Mesodermal cell (in vitro differentiated cells): Measurements from ENCODE around the gene ALK.

ENCODE experiments used
- H3K27ac ChIP-seq: 2 replicates; pipeline ENCODE4 v1.7.0; 2013; ENCODE audit warnings: mild to moderate bottlenecking, low read depth, low read length, moderate library complexity; ENCODE audit not compliant: severe bottlenecking
- H3K36me3 ChIP-seq: 2 replicates; pipeline ENCODE4 v1.7.1; 2013; ENCODE audit warnings: mild to moderate bottlenecking, low read length, moderate library complexity; ENCODE audit not compliant: control insufficient read depth, insufficient read depth
- H3K4me1 ChIP-seq: one replicate; pipeline ENCODE4 v1.7.1; 2013; ENCODE audit warnings: mild to moderate bottlenecking, low read length; ENCODE audit not compliant: insufficient read depth, control insufficient read depth, poor library complexity, severe bottlenecking
- H3K4me3 ChIP-seq: 2 replicates; pipeline ENCODE4 v1.7.0; 2013; ENCODE audit warnings: low read length, control low read depth, mild to moderate bottlenecking; ENCODE audit not compliant: insufficient read depth, poor library complexity, severe bottlenecking; ENCODE audit errors: extremely low read depth
- H3K9me3 ChIP-seq: 2 replicates; pipeline ENCODE4 v1.7.1; 2013; ENCODE audit warnings: mild to moderate bottlenecking, low read length, moderate library complexity; ENCODE audit not compliant: control insufficient read depth
- WGBS, 2 experiments: methylation state at CpG; one replicate each; pipeline ENCODE4 v1.1.5; 2013; ENCODE audit warnings: missing lambda C conversion rate in 2 of 2; ENCODE audit not compliant: insufficient coverage in 2 of 2; 5-methylcytosine and 5-hydroxymethylcytosine counted together

The ALK gene

GRCh38 chr2:29193111-29193510, 728.3 kb downstream of the ALK start:
- Histone ChIP-seq H3K4me3 (no peak overlapping the region), H3K9me3 (no peaks in the 10 kb centered on the region), H3K4me1 (no peaks in the 10 kb centered on the region), H3K36me3 (no peaks in the 10 kb centered on the region), H3K27ac (no peak overlapping the region)
- WGBS, 2 experiments: 91% methylated on average over 10 to 11 of the region's 12 CpGs

GRCh38 chr2:29192526-29192925, 728.9 kb downstream of the ALK start:
- 76 to 85% methylated on average over 1 to 3 of the region's 3 CpGs for WGBS, 2 experiments
- Histone ChIP-seq H3K36me3 (no peaks in the 10 kb centered on the region), H3K4me1 (no peaks in the 10 kb centered on the region), H3K4me3 (no peak overlapping the region), H3K9me3 (no peaks in the 10 kb centered on the region), H3K27ac (no peak overlapping the region)

GRCh38 chr2:29191817-29192216, 729.6 kb downstream of the ALK start:
- Histone ChIP-seq H3K9me3 (no peaks in the 10 kb centered on the region), H3K4me1 (no peaks in the 10 kb centered on the region), H3K27ac (no peak overlapping the region), H3K36me3 (no peaks in the 10 kb centered on the region), H3K4me3 (no peak overlapping the region)
- WGBS, 2 experiments: 91 to 98% methylated on average over 3 to 5 of the region's 6 CpGs

- Histone ChIP-seq H3K4me1 (no peaks in the 10 kb centered on the region), H3K27ac (no peak overlapping the region), H3K9me3 (no peaks in the 10 kb centered on the region), H3K36me3 (no peaks in the 10 kb centered on the region), H3K4me3 (no peak overlapping the region)
- 80 to 97% methylated on average over 2 to 3 of the region's 5 CpGs for WGBS, 2 experiments
These were observed 732.3 kb downstream of the ALK start for GRCh38 chr2:29189052-29189451.

- Histone ChIP-seq H3K27ac (no peak overlapping the region), H3K4me1 (no peaks in the 10 kb centered on the region), H3K36me3 (no peaks in the 10 kb centered on the region), H3K4me3 (no peak overlapping the region), H3K9me3 (no peaks in the 10 kb centered on the region)
- WGBS, 2 experiments: 100% methylated on average over 1 of the region's 2 CpGs
These were observed 733.5 kb downstream of the ALK start for GRCh38 chr2:29187926-29188325.

DNA sequence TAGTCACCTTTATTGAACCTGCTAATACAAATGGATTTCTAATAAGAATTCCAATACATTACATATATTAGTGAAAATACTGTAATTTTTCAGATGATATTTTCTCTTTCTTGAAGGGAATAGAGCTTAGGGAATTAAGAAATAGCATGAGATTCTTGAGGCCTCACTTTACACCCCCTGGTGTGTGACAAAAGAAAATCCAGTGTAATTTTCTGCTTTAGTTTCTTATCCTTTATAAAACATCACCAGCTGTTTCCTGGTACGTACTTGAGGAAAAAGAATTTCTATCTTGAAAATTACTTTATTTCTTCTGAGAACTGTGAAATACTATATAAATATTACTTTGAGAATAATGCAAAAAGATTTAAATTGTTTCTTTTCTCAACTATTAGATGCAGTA, 734.6 kb downstream of the ALK start:
- no peaks in the 10 kb centered on the region for H3K36me3 ChIP-seq
- no peak overlapping the region for H3K4me3 ChIP-seq
- no CpG with 5 or more reads among the region's 1 CpG for WGBS, 2 experiments
- H3K9me3 ChIP-seq: no peaks in the 10 kb centered on the region
- H3K27ac ChIP-seq: no peak overlapping the region
- H3K4me1 ChIP-seq: no peaks in the 10 kb centered on the region

GRCh38 chr2:29184531-29184930, 736.9 kb downstream of the ALK start:
- Histone ChIP-seq H3K4me1 (no peaks in the 10 kb centered on the region), H3K9me3 (no peaks in the 10 kb centered on the region), H3K36me3 (no peaks in the 10 kb centered on the region), H3K4me3 (no peak overlapping the region), H3K27ac (no peak overlapping the region)
- 90 to 94% methylated on average over 3 to 4 of the region's 6 CpGs for WGBS, 2 experiments

GRCh38 chr2:29182920-29183319, 738.5 kb downstream of the ALK start:
- H3K36me3 ChIP-seq: no peaks in the 10 kb centered on the region
- H3K4me3 ChIP-seq: no peak overlapping the region
- H3K27ac ChIP-seq: no peak overlapping the region
- no peaks in the 10 kb centered on the region for H3K4me1 ChIP-seq
- H3K9me3 ChIP-seq: no peaks in the 10 kb centered on the region

DNA sequence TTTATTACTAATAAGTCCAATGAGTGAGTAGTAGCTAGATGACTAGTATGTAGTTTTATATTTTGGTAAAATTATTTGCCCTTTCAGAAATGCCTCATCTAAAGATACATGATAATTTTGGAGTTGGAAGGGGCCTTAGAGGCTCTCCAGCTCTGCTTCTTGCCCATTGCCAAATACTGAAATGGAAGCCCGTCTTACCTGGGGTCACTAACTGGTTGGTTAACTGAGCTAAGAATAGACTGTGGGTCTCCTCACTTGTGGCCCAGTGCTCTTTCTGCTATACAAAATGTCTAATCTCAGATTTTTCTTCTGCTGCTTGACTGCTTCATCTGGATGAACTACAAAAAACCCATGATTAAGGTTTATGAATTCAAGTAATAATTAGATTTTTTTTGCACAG, 739.1 kb downstream of the ALK start:
- WGBS, 2 experiments: 75 to 88% methylated on average over 1 of the region's 1 CpG
- H3K36me3 ChIP-seq: no peaks in the 10 kb centered on the region

GRCh38 chr2:29175338-29175737, 746.0 kb downstream of the ALK start:
- no peak overlapping the region for H3K4me3 ChIP-seq
- no peaks in the 10 kb centered on the region for H3K4me1 ChIP-seq
- no peaks in the 10 kb centered on the region for H3K36me3 ChIP-seq
- no peaks in the 10 kb centered on the region for H3K9me3 ChIP-seq
- no peak overlapping the region for H3K27ac ChIP-seq
- 83 to 88% methylated on average over 1 of the region's 3 CpGs for WGBS, 2 experiments

More for the DNA sequence above, 739.1 kb downstream of the ALK start:
- Histone ChIP-seq H3K27ac (no peak overlapping the region), H3K4me3 (no peak overlapping the region), H3K9me3 (no peaks in the 10 kb centered on the region), H3K4me1 (no peaks in the 10 kb centered on the region)

DNA sequence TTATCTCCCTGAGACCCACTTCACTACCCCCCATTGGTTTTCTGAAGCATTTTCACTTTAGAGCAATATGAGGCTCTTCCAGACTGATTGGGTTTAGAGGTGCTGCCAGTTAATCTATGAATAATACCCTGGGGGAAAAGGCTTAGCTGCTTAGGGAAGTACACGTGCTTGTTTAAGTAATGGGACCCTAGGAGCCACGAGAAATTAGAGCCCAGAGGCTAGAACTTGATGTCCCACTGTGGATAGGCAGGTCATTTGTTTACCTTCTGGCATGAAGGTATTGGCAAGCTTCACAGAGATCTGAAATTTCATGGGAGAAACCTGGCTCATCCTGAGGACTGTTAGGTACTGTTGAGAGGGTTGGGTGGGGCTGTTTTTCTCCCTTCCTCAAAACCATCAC, 746.4 kb downstream of the ALK start:
- no peak overlapping the region for H3K27ac ChIP-seq
- H3K4me3 ChIP-seq: no peak overlapping the region
- no peaks in the 10 kb centered on the region for H3K9me3 ChIP-seq
- 49 to 61% methylated on average over 2 of the region's 2 CpGs for WGBS, 2 experiments
- no peaks in the 10 kb centered on the region for H3K4me1 ChIP-seq
- no peaks in the 10 kb centered on the region for H3K36me3 ChIP-seq
